Measurements from ENCODE around the gene BRIP1.
"Not testable (repeated sequence)": the region's sequence is repeated elsewhere in the genome, so short reads cannot be mapped to it uniquely, and the experiment has no call there.

The BRIP1 gene

GRCh38 chr17:61862975-61863800 lies at the start of gene BRIP1:
BRIP1 (minus strand) TSS chr17:61863528; CDS start chr17:61861539, 1,989 bp downstream.
- DNase-seq (ENCODE audit: low spot score), result peak; percentile 94

- no peak for DNase-seq (ENCODE audit: low spot score)
These were observed 45.1 kb upstream of the BRIP1 start for GRCh38 chr17:61908292-61909037.

GRCh38 chr17:61907361-61907760 lies 44.0 kb upstream of the BRIP1 start:
- DNase-seq (ENCODE audit: low spot score), result no peak

GRCh38 chr17:61904094-61904710 lies 40.9 kb upstream of the BRIP1 start:
- DNase-seq (ENCODE audit: low spot score), result no peak

GRCh38 chr17:61903251-61903650 lies 39.9 kb upstream of the BRIP1 start:
- DNase-seq (ENCODE audit: low spot score), result no peak

GRCh38 chr17:61897548-61898180 lies 34.3 kb upstream of the BRIP1 start:
- DNase-seq (ENCODE audit: low spot score), result no peak

GRCh38 chr17:61895391-61895790 lies 32.1 kb upstream of the BRIP1 start:
- DNase-seq (ENCODE audit: low spot score), result no peak

GRCh38 chr17:61894310-61894709 lies 31.0 kb upstream of the BRIP1 start:
- DNase-seq (ENCODE audit: low spot score), result not testable (repeated sequence)

- DNase-seq (ENCODE audit: low spot score), result not testable (repeated sequence)
These were observed 24.4 kb upstream of the BRIP1 start for GRCh38 chr17:61887733-61888132.

GRCh38 chr17:61885865-61886264 lies 22.5 kb upstream of the BRIP1 start:
- not testable (repeated sequence) for DNase-seq (ENCODE audit: low spot score)

- no peak for DNase-seq (ENCODE audit: low spot score)
These were observed 21.5 kb upstream of the BRIP1 start for GRCh38 chr17:61884864-61885263.

- no peak for DNase-seq (ENCODE audit: low spot score)
These were observed 17.3 kb upstream of the BRIP1 start for GRCh38 chr17:61880589-61881102.

- no peak for DNase-seq (ENCODE audit: low spot score)
These were observed 15.8 kb upstream of the BRIP1 start for GRCh38 chr17:61878984-61879612.

GRCh38 chr17:61878520-61878919 lies 15.2 kb upstream of the BRIP1 start:
- no peak for DNase-seq (ENCODE audit: low spot score)

- DNase-seq (ENCODE audit: low spot score), result no peak
These were observed 14.5 kb upstream of the BRIP1 start for GRCh38 chr17:61877837-61878236.

GRCh38 chr17:61875804-61876203 lies 12.5 kb upstream of the BRIP1 start:
- DNase-seq (ENCODE audit: low spot score), result no peak

GRCh38 chr17:61875285-61875684 lies 12.0 kb upstream of the BRIP1 start:
- DNase-seq (ENCODE audit: low spot score), result no peak

GRCh38 chr17:61874075-61874474 lies 10.7 kb upstream of the BRIP1 start:
- DNase-seq (ENCODE audit: low spot score), result no peak

- no peak for DNase-seq (ENCODE audit: low spot score)
These were observed 8.8 kb upstream of the BRIP1 start for GRCh38 chr17:61872099-61872498.

GRCh38 chr17:61869138-61869537 lies 5.8 kb upstream of the BRIP1 start:
- no peak for DNase-seq (ENCODE audit: low spot score)

- DNase-seq (ENCODE audit: low spot score), result no peak
These were observed 4.7 kb upstream of the BRIP1 start for GRCh38 chr17:61868074-61868473.

- no peak for DNase-seq (ENCODE audit: low spot score)
These were observed 3.7 kb upstream of the BRIP1 start for GRCh38 chr17:61867033-61867432.

Measured in Ammon's horn (tissue), 1 donor.